H9 (cell line): ENCODE results near the gene MEF2A. TPM values are rescaled to one million over a fixed set of nuclear protein-coding genes. Genes with fewer than 3 reads are reported as not detected.

Source experiments
- DNase-seq: peaks from one replicate; pipeline ENCODE4 v3.0.0-alpha.2; 2017
- H2AFZ ChIP-seq: one replicate; pipeline ENCODE4 v1.6.1; 2013; ENCODE audit warnings: mild to moderate bottlenecking, low read length, control low read depth, moderate library complexity
- H2AK5ac ChIP-seq: 2 replicates; pipeline ENCODE4 v1.6.1; 2013; ENCODE audit warnings: low read length, control low read depth, mixed read lengths; ENCODE audit not compliant: insufficient read length
- H2BK120ac ChIP-seq: one replicate; pipeline ENCODE4 v1.6.1; 2013; ENCODE audit warnings: low read depth, mild to moderate bottlenecking, low read length, control low read depth, inconsistent platforms; ENCODE audit not compliant: poor library complexity, severe bottlenecking
- H2BK12ac ChIP-seq: 2 replicates; pipeline ENCODE4 v1.6.1; 2013; ENCODE audit warnings: low read length, control low read depth, mixed read lengths, low read depth; ENCODE audit not compliant: insufficient read length
- H2BK15ac ChIP-seq: 2 replicates; pipeline ENCODE4 v1.6.1; 2013; ENCODE audit warnings: low read depth, low read length, control low read depth
- H2BK20ac ChIP-seq: one replicate; pipeline ENCODE4 v1.6.1; 2013; ENCODE audit warnings: low read depth, mild to moderate bottlenecking, low read length, control low read depth, inconsistent platforms; ENCODE audit not compliant: poor library complexity, severe bottlenecking
- H2BK5ac ChIP-seq: 2 replicates; pipeline ENCODE4 v1.6.1; 2013; ENCODE audit warnings: low read length, control low read depth, mixed read lengths; ENCODE audit not compliant: insufficient read length
- H3K14ac ChIP-seq: 2 replicates; pipeline ENCODE4 v1.6.1; 2013; ENCODE audit warnings: low read length, control low read depth; ENCODE audit not compliant: insufficient read depth
- H3K18ac ChIP-seq: 2 replicates; pipeline ENCODE4 v1.6.1; 2013; ENCODE audit warnings: low read depth, mild to moderate bottlenecking, mixed read lengths, low read length, control low read depth; ENCODE audit not compliant: insufficient read length
- H3K23ac ChIP-seq: 2 replicates; pipeline ENCODE4 v1.6.1; 2013; ENCODE audit warnings: low read length, control low read depth, mixed read lengths, low read depth; ENCODE audit not compliant: insufficient read length
- H3K23me2 ChIP-seq: 2 replicates; pipeline ENCODE4 v1.6.1; 2013; ENCODE audit warnings: low read depth, mild to moderate bottlenecking, mixed read lengths, low read length, control low read depth; ENCODE audit not compliant: insufficient read length, poor library complexity, severe bottlenecking
- H3K27ac ChIP-seq: 2 replicates; pipeline ENCODE4 v1.5.1; 2013; ENCODE audit warnings: low read length, control low read depth, mixed read lengths, low read depth; ENCODE audit not compliant: insufficient read length
- H3K27me3 ChIP-seq: 2 replicates; pipeline ENCODE4 v1.6.1; 2013; ENCODE audit warnings: low read length, control low read depth, inconsistent platforms; ENCODE audit not compliant: insufficient read depth
- H3K4ac ChIP-seq: 2 replicates; pipeline ENCODE4 v1.6.1; 2013; ENCODE audit warnings: low read depth, mild to moderate bottlenecking, control low read depth, inconsistent platforms, low read length, moderate library complexity
- H3K4me1 ChIP-seq: 2 replicates; pipeline ENCODE4 v1.6.1; 2013; ENCODE audit warnings: low read length, control low read depth, inconsistent platforms; ENCODE audit not compliant: insufficient read depth
- H3K4me2 ChIP-seq: 2 replicates; pipeline ENCODE4 v1.6.1; 2013; ENCODE audit warnings: low read length, control low read depth, mixed read lengths; ENCODE audit not compliant: insufficient read length, insufficient read depth
- H3K56ac ChIP-seq: 2 replicates; pipeline ENCODE4 v1.6.1; 2013; ENCODE audit warnings: low read depth, mild to moderate bottlenecking, mixed read lengths, low read length, control low read depth; ENCODE audit not compliant: insufficient read length
- H3K79me1 ChIP-seq: 2 replicates; pipeline ENCODE4 v1.6.1; 2013; ENCODE audit warnings: low read depth, mild to moderate bottlenecking, moderate library complexity, low read length, control low read depth, inconsistent platforms; ENCODE audit not compliant: insufficient read depth, poor library complexity, severe bottlenecking
- H3K79me2 ChIP-seq: 2 replicates; pipeline ENCODE4 v1.6.1; 2013; ENCODE audit warnings: low read length, control low read depth, inconsistent platforms; ENCODE audit not compliant: insufficient read depth
- H3K9ac ChIP-seq: 2 replicates; pipeline ENCODE4 v1.6.1; 2013; ENCODE audit warnings: low read length, control low read depth, mixed read lengths; ENCODE audit not compliant: insufficient read length; ENCODE audit errors: extremely low read depth
- H3K9me3 ChIP-seq: one replicate; pipeline ENCODE4 v1.6.1; 2013; ENCODE audit warnings: low read depth, low read length, inconsistent platforms; ENCODE audit not compliant: control insufficient read depth
- H3T11ph ChIP-seq: one replicate; pipeline ENCODE4 v1.6.1; 2013; ENCODE audit warnings: mild to moderate bottlenecking, low read length, control low read depth, inconsistent platforms
- H4K20me1 ChIP-seq: one replicate; pipeline ENCODE4 v1.6.1; 2013; ENCODE audit not compliant: control insufficient read depth, insufficient read length, insufficient read depth
- H4K5ac ChIP-seq: 2 replicates; pipeline ENCODE4 v1.6.1; 2013; ENCODE audit warnings: low read depth, mild to moderate bottlenecking, mixed read lengths, low read length, control low read depth; ENCODE audit not compliant: insufficient read length
- H4K8ac ChIP-seq: replicated peaks from 2 replicates; pipeline ENCODE4 v1.6.1; 2013; ENCODE audit warnings: low read length, control low read depth, mixed read lengths, low read depth; ENCODE audit not compliant: insufficient read length
- H4K91ac ChIP-seq: 2 replicates; pipeline ENCODE4 v1.6.1; 2013; ENCODE audit warnings: low read depth, mild to moderate bottlenecking, moderate library complexity, mixed read lengths, low read length, control low read depth; ENCODE audit not compliant: insufficient read length
- H3K27ac Mint-ChIP-seq, 3 experiments: 2 replicates in 2 of 3; 3 replicates in 1 of 3; pipeline ENCODE4 v1.8.0; 2020 to 2021; ENCODE audit warnings: mixed read lengths in 3 of 3, mild to moderate bottlenecking in 1 of 3, moderate library complexity in 1 of 3
- H3K27me3 Mint-ChIP-seq: 2 replicates; pipeline ENCODE4 v1.8.0; 2021; ENCODE audit warnings: low read depth, mild to moderate bottlenecking, moderate library complexity, mixed read lengths
- H3K36me3 Mint-ChIP-seq, 3 experiments: 2 replicates in 2 of 3; 3 replicates in 1 of 3; pipeline ENCODE4 v1.8.0; 2020 to 2021; ENCODE audit warnings: low read depth in 3 of 3, mixed read lengths in 3 of 3; ENCODE audit not compliant: insufficient read depth in 1 of 3
- H3K4me1 Mint-ChIP-seq, 2 experiments: 2 replicates each; pipeline ENCODE4 v1.8.0; 2020; ENCODE audit warnings: mixed read lengths in 2 of 2
- H3K4me3 Mint-ChIP-seq, 2 experiments: 2 replicates in 1 of 2; 3 replicates in 1 of 2; pipeline ENCODE4 v1.8.0; 2020 to 2021; ENCODE audit warnings: mild to moderate bottlenecking in 2 of 2, mixed read lengths in 2 of 2, moderate library complexity in 1 of 2
- H3K9me3 Mint-ChIP-seq, 2 experiments: 2 replicates in 1 of 2; 3 replicates in 1 of 2; pipeline ENCODE4 v1.8.0; 2020; ENCODE audit warnings: mild to moderate bottlenecking in 2 of 2, mixed read lengths in 2 of 2, moderate library complexity in 1 of 2
- WGBS: extraction: QIAGEN DNeasy Blood & Tissue Kit; methylation state at CpG from one replicate; pipeline ENCODE4 v1.1.7; 2013; ENCODE audit warnings: missing lambda C conversion rate, low lambda C conversion rate, mixed read lengths; ENCODE audit not compliant: insufficient read length; ENCODE audit errors: extremely low coverage; 5-methylcytosine and 5-hydroxymethylcytosine counted together
- total RNA-seq: library from RNA; stranded (reverse); gene quantifications from 2 replicates; pipeline ENCODE4 v1.2.1, GENCODE V29; 2021
- TF ChIP-seq, protein P1 (sequence below): fragments of 200-600 bp; sonication (generic); conservative IDR thresholded peaks from 3 replicates; pipeline ENCODE4 v1.8.0; 2021; ENCODE audit warnings: antibody characterized with exemption, mild to moderate bottlenecking

The MEF2A gene
- total RNA-seq, 1 experiment from 2014 or later: 20.7 TPM

DNA sequence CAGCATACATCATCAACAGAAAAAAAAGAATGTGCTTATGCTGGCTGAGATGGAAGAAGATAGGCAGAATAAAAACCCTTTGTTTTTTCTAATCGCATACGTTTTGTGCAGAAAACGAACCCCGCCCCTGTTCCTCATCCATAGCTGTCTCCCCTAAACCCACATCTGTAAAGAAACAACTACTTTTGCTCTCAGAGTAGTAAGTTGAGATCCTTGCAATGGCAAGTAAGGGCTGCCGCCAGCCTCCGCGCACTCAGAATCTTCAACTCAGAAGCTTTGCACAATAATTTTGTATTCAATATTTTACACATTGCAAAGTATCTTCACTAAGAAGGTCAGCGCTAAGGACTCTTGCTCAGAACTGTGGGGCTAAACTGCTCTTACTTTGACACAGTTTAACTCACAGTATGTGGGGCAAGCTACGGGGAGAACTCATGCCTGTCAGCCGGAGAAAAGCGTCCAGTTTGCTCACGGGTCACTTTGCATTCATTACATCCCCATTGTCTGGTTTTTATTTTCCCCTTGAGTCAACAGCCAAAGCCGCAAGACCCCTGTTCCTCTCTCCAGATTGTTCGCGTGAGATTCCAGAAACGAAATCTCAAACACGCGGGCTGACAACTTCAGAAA, 166.5 kb downstream of the MEF2A start:
- no peak overlapping the region for H3K23ac ChIP-seq
- H2AFZ ChIP-seq: no peak overlapping the region
- no peak overlapping the region for H2BK12ac ChIP-seq
- no peak overlapping the region for H2BK20ac ChIP-seq
- no peak for DNase-seq
- Mint-ChIP-seq H3K27ac (no peak overlapping the region; a peak in 1 of 7 replicates), H3K9me3 (no peaks in the 10 kb centered on the region), H3K36me3 (peaks cover 3 to 20% (median 4%) of the 10 kb centered on the region in 3 experiments; a peak in 4 of 7 replicates), H3K4me1 (peaks cover 24 to 32% of the 10 kb centered on the region in 2 experiments), H3K4me3 (peak overlapping the region; percentile 68 to 87), H3K27me3 (peaks cover 10% of the 10 kb centered on the region)
- no peak overlapping the region for H2BK120ac ChIP-seq
- peak overlapping the region; percentile 37 for H3K9ac ChIP-seq
- H4K8ac ChIP-seq: no peak overlapping the region
- no peaks in the 10 kb centered on the region for H3K79me1 ChIP-seq
- no peaks in the 10 kb centered on the region for H3K4me1 ChIP-seq
- no peaks in the 10 kb centered on the region for H3K27me3 ChIP-seq
- H3K9me3 ChIP-seq: no peaks in the 10 kb centered on the region
- no peak overlapping the region for H4K5ac ChIP-seq
- H2BK5ac ChIP-seq: no peak overlapping the region
- no peak overlapping the region for H3K18ac ChIP-seq
- no peak overlapping the region for H2BK15ac ChIP-seq
- peak overlapping the region; percentile 92 for H3K4me2 ChIP-seq
- TF ChIP-seq, protein P1, sequence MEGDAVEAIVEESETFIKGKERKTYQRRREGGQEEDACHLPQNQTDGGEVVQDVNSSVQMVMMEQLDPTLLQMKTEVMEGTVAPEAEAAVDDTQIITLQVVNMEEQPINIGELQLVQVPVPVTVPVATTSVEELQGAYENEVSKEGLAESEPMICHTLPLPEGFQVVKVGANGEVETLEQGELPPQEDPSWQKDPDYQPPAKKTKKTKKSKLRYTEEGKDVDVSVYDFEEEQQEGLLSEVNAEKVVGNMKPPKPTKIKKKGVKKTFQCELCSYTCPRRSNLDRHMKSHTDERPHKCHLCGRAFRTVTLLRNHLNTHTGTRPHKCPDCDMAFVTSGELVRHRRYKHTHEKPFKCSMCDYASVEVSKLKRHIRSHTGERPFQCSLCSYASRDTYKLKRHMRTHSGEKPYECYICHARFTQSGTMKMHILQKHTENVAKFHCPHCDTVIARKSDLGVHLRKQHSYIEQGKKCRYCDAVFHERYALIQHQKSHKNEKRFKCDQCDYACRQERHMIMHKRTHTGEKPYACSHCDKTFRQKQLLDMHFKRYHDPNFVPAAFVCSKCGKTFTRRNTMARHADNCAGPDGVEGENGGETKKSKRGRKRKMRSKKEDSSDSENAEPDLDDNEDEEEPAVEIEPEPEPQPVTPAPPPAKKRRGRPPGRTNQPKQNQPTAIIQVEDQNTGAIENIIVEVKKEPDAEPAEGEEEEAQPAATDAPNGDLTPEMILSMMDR: no peak
- no peak overlapping the region for H3K27ac ChIP-seq
- H3K23me2 ChIP-seq: peaks cover 16% of the 10 kb centered on the region
- no peak overlapping the region for H3K4ac ChIP-seq
- H3T11ph ChIP-seq: no peak overlapping the region
- no peaks in the 10 kb centered on the region for H3K79me2 ChIP-seq
- H4K91ac ChIP-seq: no peak overlapping the region
- H4K20me1 ChIP-seq: no peaks in the 10 kb centered on the region
- no peak overlapping the region for H3K56ac ChIP-seq
- no peak overlapping the region for H3K14ac ChIP-seq
- H2AK5ac ChIP-seq: no peak overlapping the region
- no CpG with 5 or more reads among the region's 18 CpGs for WGBS
